ENCODE measurements around the gene DEK. TPM values are rescaled to one million over a fixed set of nuclear protein-coding genes. Genes with fewer than 3 reads are reported as not detected.

The DEK gene
- total RNA-seq, 1 experiment from 2014 or later, result 204 TPM

GRCh38 chr6:18189196-18189595 is 75.1 kb downstream of the DEK start (continued):
- TF ChIP-seq AR (CRISPR knock-in tag; IDR thresholded peaks at IDR 0.05) (no peak), EMX1 (CRISPR knock-in tag; IDR thresholded peaks at IDR 0.05) (no peak), CREM (CRISPR knock-in tag; IDR thresholded peaks at IDR 0.05) (no peak), USF1 (CRISPR knock-in tag; IDR thresholded peaks at IDR 0.05) (no peak), ESRRA (CRISPR knock-in tag; IDR thresholded peaks at IDR 0.05; ENCODE audit: borderline replicate concordance) (no peak), ZNF512 (CRISPR knock-in tag; IDR thresholded peaks at IDR 0.05; ENCODE audit: borderline replicate concordance) (no peak), MYBL2 (CRISPR knock-in tag; IDR thresholded peaks at IDR 0.05) (no peak)

GRCh38 chr6:18187701-18188100 is 76.6 kb downstream of the DEK start:
- no peaks in the 10 kb centered on the region; the same call in 1 of the 2 replicates for H3K27me3 Mint-ChIP-seq (ENCODE audit: low read depth)
- peak overlapping the region; percentile 47; the same call in 1 of the 2 replicates for H3K27ac Mint-ChIP-seq
- peaks cover 12% of the 10 kb centered on the region for H3K36me3 Mint-ChIP-seq
- peak; percentile 11; the same call in 1 of the 2 replicates for ATAC-seq
- H3K4me1 Mint-ChIP-seq, result peaks cover 43% of the 10 kb centered on the region
- no peak for DNase-seq (ENCODE audit: low spot score)
- H3K4me3 Mint-ChIP-seq, result no peak overlapping the region
- TF ChIP-seq E2F4 (CRISPR knock-in tag; IDR thresholded peaks at IDR 0.05; ENCODE audit: borderline replicate concordance, low read depth), result no peak
- no peak for TF ChIP-seq MXD4 (CRISPR knock-in tag; IDR thresholded peaks at IDR 0.05; ENCODE audit: borderline replicate concordance)
- no peak for TF ChIP-seq FOXP4 (CRISPR knock-in tag; IDR thresholded peaks at IDR 0.05)
- no peak for TF ChIP-seq SMAD3 (CRISPR knock-in tag; IDR thresholded peaks at IDR 0.05; ENCODE audit: borderline replicate concordance)
- TF ChIP-seq NFATC4 (CRISPR knock-in tag; IDR thresholded peaks at IDR 0.05), result no peak
- TF ChIP-seq ZNF317 (CRISPR knock-in tag; IDR thresholded peaks at IDR 0.05; ENCODE audit: borderline replicate concordance, low read depth), result no peak
- ChIA-PET CTCF (no interaction called here), POLR2A (no interaction called here)
- no peaks in the 10 kb centered on the region for H3K9me3 Mint-ChIP-seq

- DNase-seq (ENCODE audit: low spot score) (no peak), ATAC-seq (no peak)
- Mint-ChIP-seq H3K36me3 (peaks cover 11% of the 10 kb centered on the region), H3K27me3 (ENCODE audit: low read depth) (no peaks in the 10 kb centered on the region; the same call in 1 of the 2 replicates), H3K27ac (peak overlapping the region; percentile 97), H3K9me3 (no peaks in the 10 kb centered on the region), H3K4me1 (peaks cover 51% of the 10 kb centered on the region), H3K4me3 (peak overlapping the region; percentile 6; the same call in 1 of the 2 replicates)
- POLR2A ChIA-PET, result no interaction called here
- CTCF ChIA-PET, result interaction anchor here (0.8 to 1.1 kb wide), 3 partner anchors 10 to 65 kb away, joined by 3 to 7 read pairs (median 3); no protein-coding TSS in a partner anchor
- TF ChIP-seq MLX (CRISPR knock-in tag; IDR thresholded peaks at IDR 0.05) (no peak), ZNF138 (CRISPR knock-in tag; conservative IDR thresholded peaks at IDR 0.05) (no peak), STAT6 (CRISPR knock-in tag; conservative IDR thresholded peaks at IDR 0.05; ENCODE audit: low read depth) (no peak), KAT7 (CRISPR knock-in tag; IDR thresholded peaks at IDR 0.05; ENCODE audit: borderline replicate concordance) (no peak), ERG (CRISPR knock-in tag; IDR thresholded peaks at IDR 0.05) (no peak)
Measured at GRCh38 chr6:18186540-18187250, 77.6 kb downstream of the DEK start.
